HEK293 (cell line): Measurements from ENCODE around the gene APH1A.

Experiments used
- CTCF ChIA-PET: fragments of 350-600 bp; formaldehyde crosslinking; extraction: SDS; loops from one replicate; lab custom pipeline; 2021; ENCODE audit warnings: antibody characterized with exemption; lab: Yijun Ruan, JAX
- POLR2A ChIA-PET: fragments of 300-600 bp; formaldehyde crosslinking; extraction: SDS; loops from one replicate; lab custom pipeline; 2020; ENCODE audit warnings: antibody characterized with exemption, inconsistent platforms; lab: Yijun Ruan, JAX
- H3K27ac ChIP-seq: fragments of 200-500 bp; sonication (Bioruptor generic); 2 replicates; pipeline ENCODE4 v1.5.1; 2014; ENCODE audit warnings: low read depth, low read length, control low read depth, inconsistent platforms; ENCODE audit errors: extremely low read depth
- H3K36me3 ChIP-seq, 2 experiments: fragments of 200-500 bp in 1 of 2; sonication (Bioruptor generic) in 1 of 2; 1 replicate in 1 of 2; 2 replicates in 1 of 2; pipeline ENCODE4 v1.5.1; 2014 to 2017; ENCODE audit warnings: inconsistent platforms in 2 of 2, low read length in 2 of 2; ENCODE audit not compliant: control insufficient read depth in 2 of 2, insufficient read depth in 1 of 2
- H3K4me1 ChIP-seq: fragments of 200-500 bp; sonication (Bioruptor generic); 2 replicates; pipeline ENCODE4 v1.5.1; 2014; ENCODE audit warnings: mild to moderate bottlenecking, low read length, inconsistent platforms; ENCODE audit not compliant: control insufficient read depth, insufficient read depth
- H3K4me3 ChIP-seq: 2 replicates; pipeline ENCODE4 v1.5.1; 2011; ENCODE audit warnings: low read depth, mild to moderate bottlenecking, control low read depth, low read length, moderate library complexity
- H3K9me3 ChIP-seq: fragments of 200-500 bp; sonication (Bioruptor generic); 2 replicates; pipeline ENCODE4 v1.5.1; 2014; ENCODE audit warnings: low read depth, low read length, inconsistent platforms; ENCODE audit not compliant: control insufficient read depth, insufficient read depth
- BCL11A ChIP-seq: fragments of 450-650 bp; formaldehyde crosslinking; IDR thresholded peaks from 2 replicates; pipeline ENCODE4 v1.5.1; 2016; ENCODE audit warnings: low read depth, missing biosample characterization, missing genetic modification characterization
- BCL11B ChIP-seq: fragments of 450-650 bp; formaldehyde crosslinking; IDR thresholded peaks from 2 replicates; pipeline ENCODE4 v1.5.1; 2016; ENCODE audit warnings: low read depth, missing biosample characterization, missing genetic modification characterization
- HOXA7 ChIP-seq: sonication (generic); formaldehyde crosslinking; IDR thresholded peaks from 2 replicates; pipeline ENCODE4 v1.8.1; 2022; ENCODE audit warnings: missing genetic modification reagents, borderline replicate concordance
- KLF8 ChIP-seq: fragments of 450-650 bp; formaldehyde crosslinking; IDR thresholded peaks from 2 replicates; pipeline ENCODE4 v1.5.1; 2016; ENCODE audit warnings: missing biosample characterization, missing genetic modification characterization
- OSR2 ChIP-seq: fragments of 450-650 bp; formaldehyde crosslinking; IDR thresholded peaks from 2 replicates; pipeline ENCODE4 v1.5.1; 2016; ENCODE audit warnings: missing biosample characterization, missing genetic modification characterization
- OVOL3 ChIP-seq: fragments of 450-650 bp; formaldehyde crosslinking; IDR thresholded peaks from 2 replicates; pipeline ENCODE4 v1.5.1; 2016; ENCODE audit warnings: missing biosample characterization, missing genetic modification characterization
- REPIN1 ChIP-seq: fragments of 450-650 bp; formaldehyde crosslinking; IDR thresholded peaks from 2 replicates; pipeline ENCODE4 v1.5.1; 2017; ENCODE audit warnings: missing biosample characterization, missing genetic modification characterization, low read depth
- SCRT2 ChIP-seq: fragments of 450-650 bp; formaldehyde crosslinking; IDR thresholded peaks from 2 replicates; pipeline ENCODE4 v1.5.1; 2016; ENCODE audit warnings: missing biosample characterization, missing genetic modification characterization
- YY1 ChIP-seq: fragments of 450-650 bp; formaldehyde crosslinking; IDR thresholded peaks from 2 replicates; pipeline ENCODE4 v1.5.1; 2018; ENCODE audit warnings: missing biosample characterization, missing genetic modification characterization
- ZFP3 ChIP-seq: fragments of 450-650 bp; formaldehyde crosslinking; IDR thresholded peaks from 2 replicates; pipeline ENCODE4 v1.5.1; 2016; ENCODE audit warnings: low read depth, missing biosample characterization, missing genetic modification characterization
- ZFP37 ChIP-seq: fragments of 450-650 bp; formaldehyde crosslinking; IDR thresholded peaks from 2 replicates; pipeline ENCODE4 v1.5.1; 2016; ENCODE audit warnings: missing biosample characterization, missing genetic modification characterization
- ZNF174 ChIP-seq: fragments of 450-650 bp; formaldehyde crosslinking; IDR thresholded peaks from 2 replicates; pipeline ENCODE4 v1.5.0; 2017; ENCODE audit warnings: missing biosample characterization, mild to moderate bottlenecking, missing genetic modification characterization
- ZNF23 ChIP-seq: fragments of 450-650 bp; formaldehyde crosslinking; IDR thresholded peaks from 2 replicates; pipeline ENCODE4 v1.5.1; 2016; ENCODE audit warnings: missing biosample characterization, missing genetic modification characterization, borderline replicate concordance
- ZNF292 ChIP-seq: fragments of 450-650 bp; formaldehyde crosslinking; IDR thresholded peaks from 2 replicates; pipeline ENCODE4 v1.5.1; 2016; ENCODE audit warnings: low read depth, missing biosample characterization, missing genetic modification characterization, borderline replicate concordance
- ZNF350 ChIP-seq: fragments of 450-650 bp; formaldehyde crosslinking; IDR thresholded peaks from 2 replicates; pipeline ENCODE4 v1.5.0; 2017; ENCODE audit warnings: missing biosample characterization, mild to moderate bottlenecking, missing genetic modification characterization
- ZNF501 ChIP-seq: fragments of 450-650 bp; formaldehyde crosslinking; IDR thresholded peaks from 2 replicates; pipeline ENCODE4 v1.5.1; 2016; ENCODE audit warnings: missing biosample characterization, missing genetic modification characterization
- ZNF585B ChIP-seq: fragments of 450-650 bp; formaldehyde crosslinking; IDR thresholded peaks from 2 replicates; pipeline ENCODE4 v1.5.1; 2016; ENCODE audit warnings: missing biosample characterization, missing genetic modification characterization
- TF ChIP-seq, protein P1 (sequence below): fragments of 450-650 bp; IDR thresholded peaks from 2 replicates; pipeline ENCODE4 v1.5.1; 2018; ENCODE audit warnings: missing biosample characterization, missing genetic modification characterization
- TF ChIP-seq, protein P2 (sequence below): fragments of 450-650 bp; formaldehyde crosslinking; IDR thresholded peaks from 2 replicates; pipeline ENCODE4 v1.5.0; 2017; ENCODE audit warnings: missing biosample characterization, missing genetic modification characterization, borderline replicate concordance
- TF ChIP-seq, protein P3 (sequence below): fragments of 450-650 bp; formaldehyde crosslinking; IDR thresholded peaks from 2 replicates; pipeline ENCODE4 v1.5.1; 2016; ENCODE audit warnings: missing biosample characterization, missing genetic modification characterization, low read depth
- TF ChIP-seq, protein P4 (sequence below): fragments of 450-650 bp; formaldehyde crosslinking; IDR thresholded peaks from 2 replicates; pipeline ENCODE4 v1.5.1; 2016; ENCODE audit warnings: missing biosample characterization, missing genetic modification characterization

The APH1A gene

DNA sequence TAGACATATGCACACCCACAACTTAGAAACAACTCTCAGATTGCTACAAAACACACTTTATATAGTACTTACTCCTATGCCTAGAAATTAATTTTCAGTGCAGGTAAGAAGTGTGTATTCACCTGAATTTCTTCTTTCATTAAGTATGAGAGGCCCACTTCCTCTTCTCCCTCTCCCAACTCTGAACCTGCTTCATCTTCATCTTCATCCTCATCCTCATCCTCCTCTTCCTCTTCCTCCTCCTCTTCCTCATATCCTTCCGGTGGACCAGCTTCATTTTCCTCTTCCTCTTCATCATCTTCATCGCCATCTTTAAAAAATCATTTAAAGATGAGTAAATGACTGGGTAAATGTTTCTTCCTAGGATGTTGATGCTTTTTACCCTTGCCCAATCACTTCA lies 42.3 kb downstream of the APH1A start:
- ChIA-PET CTCF (no interaction called here), POLR2A (interaction anchor here (0.7 kb wide), 1 partner anchor 289 kb away, joined by 3 read pairs; the partner anchor contains the start of gene FALEC)
- Histone ChIP-seq H3K36me3 (peaks cover 84 to 85% of the 10 kb centered on the region in 2 experiments), H3K27ac (no peak overlapping the region), H3K4me3 (no peak overlapping the region), H3K9me3 (no peaks in the 10 kb centered on the region), H3K4me1 (no peaks in the 10 kb centered on the region)
- TF ChIP-seq, protein P1, sequence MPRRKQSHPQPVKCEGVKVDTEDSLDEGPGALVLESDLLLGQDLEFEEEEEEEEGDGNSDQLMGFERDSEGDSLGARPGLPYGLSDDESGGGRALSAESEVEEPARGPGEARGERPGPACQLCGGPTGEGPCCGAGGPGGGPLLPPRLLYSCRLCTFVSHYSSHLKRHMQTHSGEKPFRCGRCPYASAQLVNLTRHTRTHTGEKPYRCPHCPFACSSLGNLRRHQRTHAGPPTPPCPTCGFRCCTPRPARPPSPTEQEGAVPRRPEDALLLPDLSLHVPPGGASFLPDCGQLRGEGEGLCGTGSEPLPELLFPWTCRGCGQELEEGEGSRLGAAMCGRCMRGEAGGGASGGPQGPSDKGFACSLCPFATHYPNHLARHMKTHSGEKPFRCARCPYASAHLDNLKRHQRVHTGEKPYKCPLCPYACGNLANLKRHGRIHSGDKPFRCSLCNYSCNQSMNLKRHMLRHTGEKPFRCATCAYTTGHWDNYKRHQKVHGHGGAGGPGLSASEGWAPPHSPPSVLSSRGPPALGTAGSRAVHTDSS, result peak; percentile 100
- no peak for TF ChIP-seq OVOL3 (tag by site-specific recombination)

DNA sequence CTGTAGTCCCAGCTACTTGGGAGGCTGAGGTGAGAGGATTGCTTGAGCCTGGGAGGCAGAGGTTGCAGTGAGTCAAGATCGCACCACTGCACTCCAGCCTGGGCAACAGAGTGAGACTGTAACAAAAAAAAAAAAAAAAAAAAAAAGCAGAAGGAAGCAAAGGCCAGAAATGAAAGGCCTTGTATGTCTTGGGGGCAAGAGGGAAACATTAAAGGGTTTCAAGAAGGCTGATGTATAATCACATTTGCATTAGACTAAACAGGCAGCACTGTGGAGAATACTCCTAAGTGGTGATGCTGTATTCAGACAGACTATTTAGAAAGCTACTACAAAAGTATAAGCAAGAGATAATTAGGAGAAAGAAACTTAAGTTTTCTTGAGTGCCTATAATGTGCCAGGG lies 43.3 kb downstream of the APH1A start:
- CTCF ChIA-PET, result no interaction called here
- Histone ChIP-seq H3K4me3 (no peak overlapping the region), H3K36me3 (peaks cover 81 to 82% of the 10 kb centered on the region in 2 experiments), H3K4me1 (no peaks in the 10 kb centered on the region), H3K9me3 (no peaks in the 10 kb centered on the region), H3K27ac (no peak overlapping the region)
- POLR2A ChIA-PET, result interaction anchor here (0.6 to 0.7 kb wide), 2 partner anchors 290 to 426 kb away, joined by 3 read pairs; partner anchors contain the start of gene FALEC
- TF ChIP-seq, protein P2, sequence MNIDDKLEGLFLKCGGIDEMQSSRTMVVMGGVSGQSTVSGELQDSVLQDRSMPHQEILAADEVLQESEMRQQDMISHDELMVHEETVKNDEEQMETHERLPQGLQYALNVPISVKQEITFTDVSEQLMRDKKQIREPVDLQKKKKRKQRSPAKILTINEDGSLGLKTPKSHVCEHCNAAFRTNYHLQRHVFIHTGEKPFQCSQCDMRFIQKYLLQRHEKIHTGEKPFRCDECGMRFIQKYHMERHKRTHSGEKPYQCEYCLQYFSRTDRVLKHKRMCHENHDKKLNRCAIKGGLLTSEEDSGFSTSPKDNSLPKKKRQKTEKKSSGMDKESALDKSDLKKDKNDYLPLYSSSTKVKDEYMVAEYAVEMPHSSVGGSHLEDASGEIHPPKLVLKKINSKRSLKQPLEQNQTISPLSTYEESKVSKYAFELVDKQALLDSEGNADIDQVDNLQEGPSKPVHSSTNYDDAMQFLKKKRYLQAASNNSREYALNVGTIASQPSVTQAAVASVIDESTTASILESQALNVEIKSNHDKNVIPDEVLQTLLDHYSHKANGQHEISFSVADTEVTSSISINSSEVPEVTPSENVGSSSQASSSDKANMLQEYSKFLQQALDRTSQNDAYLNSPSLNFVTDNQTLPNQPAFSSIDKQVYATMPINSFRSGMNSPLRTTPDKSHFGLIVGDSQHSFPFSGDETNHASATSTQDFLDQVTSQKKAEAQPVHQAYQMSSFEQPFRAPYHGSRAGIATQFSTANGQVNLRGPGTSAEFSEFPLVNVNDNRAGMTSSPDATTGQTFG (tag by site-specific recombination), result no peak
- TF ChIP-seq, protein P3, sequence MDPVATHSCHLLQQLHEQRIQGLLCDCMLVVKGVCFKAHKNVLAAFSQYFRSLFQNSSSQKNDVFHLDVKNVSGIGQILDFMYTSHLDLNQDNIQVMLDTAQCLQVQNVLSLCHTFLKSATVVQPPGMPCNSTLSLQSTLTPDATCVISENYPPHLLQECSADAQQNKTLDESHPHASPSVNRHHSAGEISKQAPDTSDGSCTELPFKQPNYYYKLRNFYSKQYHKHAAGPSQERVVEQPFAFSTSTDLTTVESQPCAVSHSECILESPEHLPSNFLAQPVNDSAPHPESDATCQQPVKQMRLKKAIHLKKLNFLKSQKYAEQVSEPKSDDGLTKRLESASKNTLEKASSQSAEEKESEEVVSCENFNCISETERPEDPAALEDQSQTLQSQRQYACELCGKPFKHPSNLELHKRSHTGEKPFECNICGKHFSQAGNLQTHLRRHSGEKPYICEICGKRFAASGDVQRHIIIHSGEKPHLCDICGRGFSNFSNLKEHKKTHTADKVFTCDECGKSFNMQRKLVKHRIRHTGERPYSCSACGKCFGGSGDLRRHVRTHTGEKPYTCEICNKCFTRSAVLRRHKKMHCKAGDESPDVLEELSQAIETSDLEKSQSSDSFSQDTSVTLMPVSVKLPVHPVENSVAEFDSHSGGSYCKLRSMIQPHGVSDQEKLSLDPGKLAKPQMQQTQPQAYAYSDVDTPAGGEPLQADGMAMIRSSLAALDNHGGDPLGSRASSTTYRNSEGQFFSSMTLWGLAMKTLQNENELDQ, result no peak

DNA sequence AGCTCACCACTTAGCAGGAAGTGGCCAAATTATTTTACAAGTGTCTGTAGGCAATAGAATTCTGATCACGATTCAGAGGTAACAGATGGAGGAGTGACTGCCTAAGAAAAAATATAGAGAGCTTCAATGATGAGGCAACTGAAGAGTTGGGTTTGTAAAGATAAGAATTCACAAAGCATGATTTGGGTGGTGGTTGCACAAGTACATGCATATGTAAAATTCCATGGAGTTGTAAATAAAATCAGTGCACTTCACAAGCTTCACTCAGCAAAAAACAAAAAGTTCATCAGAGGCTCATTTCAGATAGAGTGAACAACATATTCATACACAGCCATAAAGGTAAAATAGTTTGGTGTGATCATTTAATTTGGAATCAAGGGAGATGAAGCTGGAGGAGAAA lies 43.8 kb downstream of the APH1A start:
- TF ChIP-seq ZNF501 (tag by site-specific recombination) (no peak), ZNF23 (tag by site-specific recombination) (no peak), REPIN1 (tag by site-specific recombination) (no peak), OSR2 (no peak), ZFP3 (tag by site-specific recombination) (no peak), SCRT2 (no peak), ZNF350 (no peak)
- no peaks in the 10 kb centered on the region for H3K4me1 ChIP-seq
- no peak overlapping the region for H3K27ac ChIP-seq
- CTCF ChIA-PET, result interaction anchor here (0.6 kb wide), 1 partner anchor 56 kb away, joined by 3 read pairs; no protein-coding TSS in a partner anchor
- no peak overlapping the region for H3K4me3 ChIP-seq
- H3K36me3 ChIP-seq, result peaks cover 81 to 82% of the 10 kb centered on the region in 2 experiments
- H3K9me3 ChIP-seq, result no peaks in the 10 kb centered on the region
- POLR2A ChIA-PET, result interaction anchor here (0.6 kb wide), 1 partner anchor 427 kb away, joined by 3 read pairs; no protein-coding TSS in a partner anchor

DNA sequence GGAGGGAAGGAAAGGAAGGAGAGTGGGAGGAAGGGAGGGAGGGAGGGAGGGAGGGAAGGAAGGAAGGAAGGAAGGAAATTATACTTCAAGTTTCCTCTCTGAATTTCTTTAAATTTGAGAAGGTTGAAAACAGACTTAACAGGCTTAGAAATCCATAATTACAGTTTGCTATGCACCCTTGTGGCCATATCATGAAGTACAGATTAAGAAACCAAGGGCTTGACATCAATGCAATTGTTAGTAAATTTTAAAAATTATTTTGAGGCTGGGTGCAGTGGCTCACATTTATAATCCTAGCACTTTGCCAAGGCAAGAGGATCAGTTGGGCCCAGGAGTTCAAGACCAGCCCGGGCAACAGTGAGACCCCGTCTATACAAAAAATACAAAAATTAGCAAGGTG lies 47.3 kb downstream of the APH1A start:
- Histone ChIP-seq H3K36me3 (peaks cover 55% of the 10 kb centered on the region in 2 experiments), H3K27ac (no peak overlapping the region), H3K9me3 (no peaks in the 10 kb centered on the region), H3K4me3 (no peak overlapping the region), H3K4me1 (no peaks in the 10 kb centered on the region)
- POLR2A ChIA-PET, result no interaction called here
- CTCF ChIA-PET, result no interaction called here
- TF ChIP-seq ZNF585B (tag by site-specific recombination) (no peak), KLF8 (no peak), YY1 (tag by site-specific recombination) (no peak), ZFP37 (tag by site-specific recombination) (no peak), HOXA7 (CRISPR knock-in tag) (no peak), BCL11A (tag by site-specific recombination) (no peak), BCL11B (no peak), ZNF292 (no peak), ZNF174 (tag by site-specific recombination) (no peak)
- TF ChIP-seq, protein P4, sequence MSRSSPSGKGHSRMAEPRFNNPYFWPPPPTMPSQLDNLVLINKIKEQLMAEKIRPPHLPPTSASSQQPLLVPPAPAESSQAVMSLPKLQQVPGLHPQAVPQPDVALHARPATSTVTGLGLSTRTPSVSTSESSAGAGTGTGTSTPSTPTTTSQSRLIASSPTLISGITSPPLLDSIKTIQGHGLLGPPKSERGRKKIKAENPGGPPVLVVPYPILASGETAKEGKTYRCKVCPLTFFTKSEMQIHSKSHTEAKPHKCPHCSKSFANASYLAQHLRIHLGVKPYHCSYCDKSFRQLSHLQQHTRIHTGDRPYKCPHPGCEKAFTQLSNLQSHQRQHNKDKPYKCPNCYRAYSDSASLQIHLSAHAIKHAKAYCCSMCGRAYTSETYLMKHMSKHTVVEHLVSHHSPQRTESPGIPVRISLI (tag by site-specific recombination), result no peak
